Activated naive CD8-positive, alpha-beta T cell (primary cell): ENCODE results near the gene COL11A2.

Experiments
- H3K27ac Mint-ChIP-seq: one replicate; pipeline ENCODE4 v1.8.0; 2021; ENCODE audit warnings: mixed read lengths
- H3K27me3 Mint-ChIP-seq: one replicate; pipeline ENCODE4 v1.8.0; 2021; ENCODE audit warnings: mixed read lengths
- H3K36me3 Mint-ChIP-seq: one replicate; pipeline ENCODE4 v1.8.0; 2021; ENCODE audit warnings: mixed read lengths
- H3K4me1 Mint-ChIP-seq: one replicate; pipeline ENCODE4 v1.8.0; 2021; ENCODE audit warnings: low read depth, mixed read lengths
- H3K4me3 Mint-ChIP-seq: one replicate; pipeline ENCODE4 v1.8.0; 2021; ENCODE audit warnings: mild to moderate bottlenecking, mixed read lengths
- H3K9me3 Mint-ChIP-seq: one replicate; pipeline ENCODE4 v1.8.0; 2021; ENCODE audit warnings: low read depth, mixed read lengths

The COL11A2 gene

GRCh38 chr6:33190504-33191107 lies 1.7 kb downstream of the COL11A2 start:
- Mint-ChIP-seq H3K27ac (no peak overlapping the region), H3K4me3 (no peak overlapping the region), H3K4me1 (peaks cover 22% of the 10 kb centered on the region), H3K27me3 (peaks cover 10% of the 10 kb centered on the region), H3K9me3 (no peaks in the 10 kb centered on the region), H3K36me3 (peaks cover 8% of the 10 kb centered on the region)

GRCh38 chr6:33189625-33190448 lies 2.4 kb downstream of the COL11A2 start:
- no peak overlapping the region for H3K4me3 Mint-ChIP-seq
- H3K4me1 Mint-ChIP-seq, result peaks cover 20% of the 10 kb centered on the region
- H3K27ac Mint-ChIP-seq, result no peak overlapping the region
- no peaks in the 10 kb centered on the region for H3K9me3 Mint-ChIP-seq
- peaks cover 10% of the 10 kb centered on the region for H3K27me3 Mint-ChIP-seq
- H3K36me3 Mint-ChIP-seq, result peaks cover 6% of the 10 kb centered on the region

GRCh38 chr6:33189164-33189563 lies 3.1 kb downstream of the COL11A2 start:
- H3K4me3 Mint-ChIP-seq, result no peak overlapping the region

GRCh38 chr6:33187809-33188208 lies 4.5 kb downstream of the COL11A2 start:
- H3K27ac Mint-ChIP-seq, result no peak overlapping the region
- H3K27me3 Mint-ChIP-seq, result peaks cover 10% of the 10 kb centered on the region
- H3K4me1 Mint-ChIP-seq, result peaks cover 31% of the 10 kb centered on the region
- H3K36me3 Mint-ChIP-seq, result peaks cover 21% of the 10 kb centered on the region
- H3K9me3 Mint-ChIP-seq, result peaks cover 10% of the 10 kb centered on the region
- no peak overlapping the region for H3K4me3 Mint-ChIP-seq

More at GRCh38 chr6:33189164-33189563, 3.1 kb downstream of the COL11A2 start:
- H3K9me3 Mint-ChIP-seq, result no peaks in the 10 kb centered on the region
- H3K36me3 Mint-ChIP-seq, result peaks cover 10% of the 10 kb centered on the region
- no peak overlapping the region for H3K27ac Mint-ChIP-seq
- H3K27me3 Mint-ChIP-seq, result peaks cover 10% of the 10 kb centered on the region
- H3K4me1 Mint-ChIP-seq, result peaks cover 27% of the 10 kb centered on the region

GRCh38 chr6:33185654-33186187 lies 6.5 kb downstream of the COL11A2 start:
- H3K27ac Mint-ChIP-seq, result no peak overlapping the region
- peaks cover 23% of the 10 kb centered on the region for H3K36me3 Mint-ChIP-seq
- H3K4me3 Mint-ChIP-seq, result no peak overlapping the region
- peaks cover 11% of the 10 kb centered on the region for H3K9me3 Mint-ChIP-seq
- H3K4me1 Mint-ChIP-seq, result peaks cover 27% of the 10 kb centered on the region
- peaks cover 8% of the 10 kb centered on the region for H3K27me3 Mint-ChIP-seq

- Mint-ChIP-seq H3K9me3 (peaks cover 11% of the 10 kb centered on the region), H3K4me3 (no peak overlapping the region), H3K4me1 (peaks cover 27% of the 10 kb centered on the region), H3K27ac (no peak overlapping the region), H3K27me3 (peaks cover 6% of the 10 kb centered on the region), H3K36me3 (peaks cover 23% of the 10 kb centered on the region)
Measured at GRCh38 chr6:33185190-33185589, 7.1 kb downstream of the COL11A2 start.

GRCh38 chr6:33183071-33183683 lies 9.1 kb downstream of the COL11A2 start:
- Mint-ChIP-seq H3K36me3 (peaks cover 21% of the 10 kb centered on the region), H3K4me1 (peaks cover 27% of the 10 kb centered on the region), H3K9me3 (peaks cover 11% of the 10 kb centered on the region), H3K27me3 (peaks cover 2% of the 10 kb centered on the region), H3K27ac (peak overlapping the region; percentile 97), H3K4me3 (peak overlapping the region; percentile 72)

- Mint-ChIP-seq H3K9me3 (peaks cover 11% of the 10 kb centered on the region), H3K4me1 (peaks cover 24% of the 10 kb centered on the region), H3K4me3 (no peak overlapping the region), H3K27me3 (no peaks in the 10 kb centered on the region), H3K36me3 (peaks cover 16% of the 10 kb centered on the region), H3K27ac (no peak overlapping the region)
Measured at GRCh38 chr6:33181141-33181540, 11.1 kb downstream of the COL11A2 start.

GRCh38 chr6:33178755-33179475 lies 13.4 kb downstream of the COL11A2 start:
- Mint-ChIP-seq H3K36me3 (peaks cover 12% of the 10 kb centered on the region), H3K4me3 (no peak overlapping the region), H3K4me1 (peaks cover 14% of the 10 kb centered on the region), H3K27ac (no peak overlapping the region), H3K27me3 (no peaks in the 10 kb centered on the region), H3K9me3 (peaks cover 11% of the 10 kb centered on the region)

GRCh38 chr6:33177552-33178446 lies 14.5 kb downstream of the COL11A2 start:
- H3K27me3 Mint-ChIP-seq, result no peaks in the 10 kb centered on the region
- H3K36me3 Mint-ChIP-seq, result peaks cover 2% of the 10 kb centered on the region
- H3K4me1 Mint-ChIP-seq, result peaks cover 3% of the 10 kb centered on the region
- no peak overlapping the region for H3K27ac Mint-ChIP-seq
- H3K9me3 Mint-ChIP-seq, result peaks cover 1% of the 10 kb centered on the region
- H3K4me3 Mint-ChIP-seq, result no peak overlapping the region

- Mint-ChIP-seq H3K4me1 (no peaks in the 10 kb centered on the region), H3K27ac (no peak overlapping the region), H3K27me3 (no peaks in the 10 kb centered on the region), H3K36me3 (no peaks in the 10 kb centered on the region), H3K4me3 (no peak overlapping the region), H3K9me3 (no peaks in the 10 kb centered on the region)
Measured at GRCh38 chr6:33176906-33177305, 15.4 kb downstream of the COL11A2 start.

GRCh38 chr6:33175436-33176069 lies 16.7 kb downstream of the COL11A2 start:
- H3K4me3 Mint-ChIP-seq, result no peak overlapping the region
- H3K9me3 Mint-ChIP-seq, result no peaks in the 10 kb centered on the region
- H3K4me1 Mint-ChIP-seq, result no peaks in the 10 kb centered on the region
- no peaks in the 10 kb centered on the region for H3K36me3 Mint-ChIP-seq
- no peaks in the 10 kb centered on the region for H3K27me3 Mint-ChIP-seq
- H3K27ac Mint-ChIP-seq, result no peak overlapping the region

- Mint-ChIP-seq H3K36me3 (no peaks in the 10 kb centered on the region), H3K4me3 (no peak overlapping the region), H3K9me3 (no peaks in the 10 kb centered on the region), H3K4me1 (no peaks in the 10 kb centered on the region), H3K27me3 (no peaks in the 10 kb centered on the region), H3K27ac (no peak overlapping the region)
Measured at GRCh38 chr6:33174784-33175183, 17.5 kb downstream of the COL11A2 start.
